DND-41 (cell line): ENCODE results near the gene ADIRF.

Experiments
- ATAC-seq: fragments of 200-7000 bp; cut with Tn5 transposase; 3 replicates; pipeline ENCODE4 v1.9.1; 2021; ENCODE audit warnings: low read depth; ENCODE audit not compliant: insufficient read depth
- DNase-seq: peaks from one replicate; pipeline ENCODE4 v3.0.0-alpha.2; 2020
- H2AFZ ChIP-seq: 2 replicates; pipeline ENCODE4 v1.6.0; 2012; ENCODE audit warnings: low read depth, low read length
- H3K27ac ChIP-seq: 2 replicates; pipeline ENCODE4 v1.5.1; 2012; ENCODE audit warnings: low read length, inconsistent platforms
- H3K27me3 ChIP-seq: fragments of 200-600 bp; sonication (generic); 2 replicates; pipeline ENCODE4 v1.6.0; 2012; ENCODE audit warnings: low read length, mild to moderate bottlenecking, inconsistent platforms; ENCODE audit not compliant: insufficient read depth, poor library complexity
- H3K36me3 ChIP-seq: 2 replicates; pipeline ENCODE4 v1.5.1; 2012; ENCODE audit warnings: low read length, inconsistent platforms; ENCODE audit not compliant: insufficient read depth
- H3K4me1 ChIP-seq: 2 replicates; pipeline ENCODE4 v1.5.1; 2012; ENCODE audit warnings: mild to moderate bottlenecking, low read length; ENCODE audit not compliant: insufficient read depth
- H3K4me2 ChIP-seq: 2 replicates; pipeline ENCODE4 v1.6.0; 2012; ENCODE audit warnings: mild to moderate bottlenecking, moderate library complexity, low read length, inconsistent platforms; ENCODE audit not compliant: insufficient read depth
- H3K4me3 ChIP-seq, 2 experiments: fragments of 200-600 bp in 1 of 2; shearing (Covaris generic) in 1 of 2; 2 replicates each; pipeline ENCODE4 v1.5.1; 2012 to 2016; ENCODE audit warnings: inconsistent platforms in 2 of 2, low read length in 2 of 2, mild to moderate bottlenecking in 2 of 2, low read depth in 1 of 2, moderate library complexity in 1 of 2
- H3K79me2 ChIP-seq: 2 replicates; pipeline ENCODE4 v1.6.0; 2012; ENCODE audit warnings: low read length, inconsistent platforms; ENCODE audit not compliant: insufficient read depth
- H3K9ac ChIP-seq: 2 replicates; pipeline ENCODE4 v1.6.0; 2012; ENCODE audit warnings: low read depth, mild to moderate bottlenecking, inconsistent platforms, low read length, moderate library complexity
- H3K9me3 ChIP-seq: 2 replicates; pipeline ENCODE4 v1.5.1; 2012; ENCODE audit warnings: low read length, moderate library complexity, mild to moderate bottlenecking, inconsistent platforms; ENCODE audit not compliant: insufficient read depth, severe bottlenecking
- H4K20me1 ChIP-seq: 2 replicates; pipeline ENCODE4 v1.6.0; 2012; ENCODE audit warnings: low read length; ENCODE audit not compliant: insufficient read depth
- CTCF ChIP-seq: IDR thresholded peaks from 2 replicates; pipeline ENCODE4 v1.5.1; 2012; ENCODE audit warnings: borderline replicate concordance, low read length, moderate library complexity, mild to moderate bottlenecking; ENCODE audit not compliant: poor library complexity, severe bottlenecking; ENCODE audit errors: extremely low read depth
- EZH2 ChIP-seq: IDR thresholded peaks from 3 replicates; pipeline ENCODE4 v1.6.1; 2012; ENCODE audit warnings: borderline replicate concordance, low read depth, mild to moderate bottlenecking, moderate library complexity, low read length, inconsistent platforms; ENCODE audit not compliant: severe bottlenecking

ADIRF gene

DNA sequence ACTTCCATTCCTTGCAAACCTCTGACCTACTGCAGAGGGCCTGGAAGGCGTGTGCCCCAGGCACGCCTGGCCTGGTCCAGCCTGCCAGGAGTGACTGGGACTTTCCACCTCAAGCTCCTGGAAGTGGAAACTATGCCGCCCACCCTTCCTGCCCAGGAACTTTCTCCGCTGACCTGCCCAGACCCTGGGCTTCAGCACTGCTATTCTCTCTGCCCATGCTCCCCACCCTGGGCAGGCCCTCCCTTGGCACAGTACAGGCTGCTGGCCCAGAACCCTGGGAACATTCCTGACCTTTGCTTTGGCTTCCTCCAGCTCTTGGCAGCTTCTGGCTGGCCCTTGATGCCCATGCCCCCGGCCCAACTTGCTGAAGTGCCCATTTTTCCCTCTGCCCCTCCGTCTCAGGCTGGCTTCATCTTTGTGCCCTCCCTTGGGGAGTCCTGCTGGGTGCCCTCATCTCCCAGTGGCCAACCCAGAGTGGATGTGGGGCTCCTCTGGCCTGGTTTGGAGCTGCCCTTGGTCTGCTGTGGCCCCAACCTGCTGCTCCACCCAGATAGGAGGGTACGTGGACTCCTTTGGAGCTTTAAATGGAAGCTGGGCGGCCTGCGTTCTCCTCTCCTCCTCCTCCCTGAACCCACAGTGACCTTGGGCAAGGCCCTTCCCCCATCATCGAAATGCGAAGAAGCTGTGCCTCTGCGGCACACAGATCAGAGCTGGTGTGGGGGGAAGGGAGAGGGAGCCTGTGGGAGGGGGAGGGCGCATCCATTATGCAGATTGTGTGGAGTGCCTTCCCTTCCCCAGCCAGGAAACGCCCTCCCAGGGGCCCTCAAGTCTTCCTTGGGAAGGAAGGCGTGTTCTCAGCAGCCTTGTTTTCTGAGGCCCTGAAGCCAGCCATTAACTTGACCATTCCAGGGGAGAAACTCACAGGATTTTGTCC lies 14.3 kb upstream of the ADIRF start:
- Histone ChIP-seq H4K20me1 (no peaks in the 10 kb centered on the region), H3K27me3 (no peaks in the 10 kb centered on the region), H3K27ac (no peak overlapping the region), H3K9ac (no peak overlapping the region), H3K4me3 (no peak overlapping the region), H3K4me1 (no peaks in the 10 kb centered on the region), H3K4me2 (no peak overlapping the region), H3K36me3 (no peaks in the 10 kb centered on the region), H3K79me2 (no peaks in the 10 kb centered on the region), H3K9me3 (peaks cover 5% of the 10 kb centered on the region), H2AFZ (no peak overlapping the region)
- ATAC-seq (no peak), DNase-seq (no peak)
- no peak for TF ChIP-seq EZH2
- no peak for TF ChIP-seq CTCF

DNA sequence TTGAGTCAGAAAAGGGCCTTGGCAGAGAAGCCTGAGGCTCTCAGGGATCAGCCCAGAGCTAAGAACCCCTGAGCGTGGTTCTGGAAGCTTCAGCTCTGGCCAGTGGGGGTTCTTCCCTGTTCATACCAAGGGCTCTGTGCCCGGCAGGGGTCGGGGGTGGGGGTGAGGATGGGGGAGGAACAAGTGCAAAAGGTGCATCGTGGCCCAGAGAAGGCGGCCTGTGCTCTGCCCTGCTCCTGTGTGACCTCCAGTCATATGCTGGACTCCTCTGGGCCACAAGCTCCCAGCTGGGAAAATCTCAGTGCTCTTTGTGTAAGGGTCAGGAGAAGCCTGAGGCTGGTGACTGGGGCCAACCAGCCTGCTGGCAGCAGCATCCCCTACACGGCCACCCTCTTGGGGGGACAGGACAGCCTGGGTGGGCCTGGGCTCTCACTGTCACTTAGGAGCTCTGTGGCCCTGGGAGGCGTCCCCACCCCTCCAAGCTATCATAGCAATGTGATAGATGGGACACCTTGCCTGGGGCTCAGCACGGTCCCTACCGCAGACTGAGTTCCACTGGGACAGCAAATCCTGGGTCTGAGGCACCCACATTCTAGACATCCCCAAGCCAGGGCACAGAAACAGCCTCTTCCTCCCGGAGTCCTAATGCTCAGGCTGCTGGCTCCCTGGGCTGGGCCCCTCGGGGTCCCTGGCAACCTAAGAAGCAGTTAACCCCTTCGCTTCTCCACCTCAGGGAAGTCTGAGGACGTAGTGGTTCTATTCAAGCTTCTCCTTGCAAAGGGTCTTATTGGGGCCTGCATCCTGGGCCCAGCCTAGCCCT lies 13.4 kb upstream of the ADIRF start:
- Histone ChIP-seq H3K27me3 (no peaks in the 10 kb centered on the region), H3K4me3 (no peak overlapping the region), H2AFZ (no peak overlapping the region), H3K27ac (no peak overlapping the region), H3K9me3 (peaks cover 5% of the 10 kb centered on the region), H3K4me1 (no peaks in the 10 kb centered on the region), H3K9ac (no peak overlapping the region), H3K79me2 (no peaks in the 10 kb centered on the region), H3K36me3 (no peaks in the 10 kb centered on the region), H4K20me1 (no peaks in the 10 kb centered on the region), H3K4me2 (no peak overlapping the region)
- TF ChIP-seq CTCF: no peak
- TF ChIP-seq EZH2: no peak
- no peak for DNase-seq
- ATAC-seq: no peak

DNA sequence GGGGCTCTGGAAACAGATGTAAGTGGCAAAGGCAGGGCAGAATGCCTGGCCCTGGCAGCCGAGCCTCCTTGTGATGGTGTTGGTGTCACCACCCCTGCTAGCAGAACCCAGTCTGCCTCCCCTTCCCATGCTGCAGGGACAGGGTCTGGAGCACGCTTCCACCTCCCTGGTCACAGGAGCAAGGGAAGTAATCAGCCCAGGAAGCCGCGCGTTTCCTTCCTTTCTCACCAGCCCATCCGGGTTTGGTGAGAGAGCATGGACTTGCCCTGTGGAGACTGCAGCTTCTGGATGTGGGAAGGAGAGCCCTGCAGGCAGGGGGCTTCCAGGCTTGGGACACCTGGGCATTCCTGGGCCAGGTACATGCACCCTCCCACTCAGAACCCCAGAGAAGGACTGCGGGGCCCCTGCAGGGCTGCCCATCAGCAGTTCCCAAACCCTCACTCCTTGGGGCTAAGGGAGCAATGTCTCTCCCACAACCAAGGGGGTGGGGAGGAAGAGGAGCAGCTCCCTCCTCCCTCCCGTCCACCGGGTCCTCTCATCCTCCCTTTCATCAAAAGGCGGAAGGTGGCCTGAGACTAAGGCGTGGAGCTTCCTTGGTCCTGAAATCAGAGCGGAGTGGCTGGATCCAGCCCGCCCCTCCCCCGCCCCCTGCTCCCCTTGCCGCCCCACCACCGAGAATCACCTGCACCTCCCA lies 12.6 kb upstream of the ADIRF start:
- H3K27me3 ChIP-seq: no peaks in the 10 kb centered on the region
- H2AFZ ChIP-seq: no peak overlapping the region
- no peaks in the 10 kb centered on the region for H4K20me1 ChIP-seq
- H3K4me1 ChIP-seq: no peaks in the 10 kb centered on the region
- H3K36me3 ChIP-seq: no peaks in the 10 kb centered on the region
- no peak overlapping the region for H3K27ac ChIP-seq
- TF ChIP-seq EZH2 (no peak), CTCF (no peak)
- DNase-seq (no peak), ATAC-seq (no peak)
- peaks cover 5% of the 10 kb centered on the region for H3K9me3 ChIP-seq
- no peak overlapping the region for H3K9ac ChIP-seq
- H3K79me2 ChIP-seq: no peaks in the 10 kb centered on the region
- no peak overlapping the region for H3K4me3 ChIP-seq
- H3K4me2 ChIP-seq: no peak overlapping the region
